ENCODE measurements around the gene B3GNT2.

DNA sequence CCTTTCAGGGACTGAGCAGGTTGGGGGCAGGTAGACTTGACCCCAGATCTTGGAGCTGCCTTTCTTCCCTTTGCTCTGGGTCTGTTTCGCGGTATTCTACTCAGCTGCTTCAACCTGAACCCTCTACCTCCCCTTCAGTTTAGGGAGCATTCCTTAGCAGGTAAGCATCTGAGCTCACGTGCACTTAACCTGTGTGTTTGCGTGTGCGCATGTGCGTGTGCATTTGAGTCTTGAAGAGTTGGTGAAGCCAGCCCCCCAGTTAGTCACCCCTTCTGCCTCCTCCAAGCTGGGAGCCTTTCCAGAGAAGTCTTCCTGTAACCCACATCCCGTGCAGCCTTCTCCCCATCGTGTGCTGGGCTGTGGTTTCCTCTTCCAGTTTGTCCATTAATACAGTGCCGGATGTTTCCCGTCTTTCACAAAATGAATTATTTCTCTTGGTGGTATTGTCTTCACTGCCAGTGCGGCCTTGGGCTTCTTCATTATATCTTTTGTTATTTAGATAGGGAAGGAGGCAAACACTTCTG, 33.2 kb downstream of the B3GNT2 start:
- no peak for TF ChIP-seq EZH2 (IDR thresholded peaks at IDR 0.05; ENCODE audit: insufficient read depth, low read length)
- TF ChIP-seq CTCF (IDR thresholded peaks at IDR 0.05; ENCODE audit: insufficient read depth, low read depth, low read length), result no peak
